ENCODE data around the gene LECT2. TPM values are rescaled to one million over a fixed set of nuclear protein-coding genes. Genes with fewer than 3 reads are reported as not detected.

Gene LECT2
- total and polyA plus RNA-seq, 8 donors, result not detected

DNA sequence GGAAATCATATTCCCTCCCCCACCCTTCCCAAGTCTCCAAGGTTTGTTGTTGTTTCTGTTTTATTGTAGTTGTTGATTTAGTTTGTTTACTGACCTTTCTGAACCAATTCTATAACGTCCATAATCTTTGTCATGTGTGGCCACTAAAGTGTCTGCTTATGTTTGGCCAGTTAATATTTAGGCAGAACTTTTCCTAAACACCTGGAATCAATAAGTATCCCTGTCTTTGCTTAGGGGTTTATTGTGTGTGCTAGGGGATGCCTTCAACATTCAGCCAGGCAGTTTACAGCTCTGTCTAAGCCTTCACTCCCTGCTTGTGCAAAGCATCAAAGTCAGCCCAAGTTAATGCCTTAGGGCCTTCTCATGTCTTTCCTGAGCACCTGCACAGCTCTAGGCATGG is 16.9 kb upstream of the LECT2 start:
- 0 to 9% methylated on average over 1 of the region's 1 CpG for WGBS, 2 donors

DNA sequence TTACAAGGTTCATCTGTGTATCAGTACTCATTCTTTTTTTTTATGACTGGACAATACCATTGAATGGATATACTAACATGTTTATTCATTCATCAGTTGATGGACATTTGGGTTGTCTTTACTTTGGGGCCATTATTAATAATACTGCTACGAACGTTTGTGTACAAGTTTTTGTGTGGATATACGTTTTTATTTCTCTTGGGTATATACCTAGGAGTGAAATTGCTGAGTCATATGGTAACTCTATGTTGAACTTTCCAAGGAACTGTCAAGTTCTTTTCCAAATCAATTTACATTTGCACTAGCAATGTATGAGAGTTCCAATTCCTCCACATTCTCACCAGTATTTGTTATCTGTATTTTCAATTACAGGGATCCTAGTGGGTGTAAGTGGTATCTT is 12.0 kb upstream of the LECT2 start:
- Histone ChIP-seq H3K27ac (no peak overlapping the region), H3K4me3 (no peak overlapping the region), H3K36me3 (no peaks in the 10 kb centered on the region), H3K9me3 (no peaks in the 10 kb centered on the region), H3K27me3 (no peaks in the 10 kb centered on the region), H3K4me1 (no peaks in the 10 kb centered on the region)
- intact Hi-C loops (cut with DNase I), result no loop called here
- TF ChIP-seq, protein P1, sequence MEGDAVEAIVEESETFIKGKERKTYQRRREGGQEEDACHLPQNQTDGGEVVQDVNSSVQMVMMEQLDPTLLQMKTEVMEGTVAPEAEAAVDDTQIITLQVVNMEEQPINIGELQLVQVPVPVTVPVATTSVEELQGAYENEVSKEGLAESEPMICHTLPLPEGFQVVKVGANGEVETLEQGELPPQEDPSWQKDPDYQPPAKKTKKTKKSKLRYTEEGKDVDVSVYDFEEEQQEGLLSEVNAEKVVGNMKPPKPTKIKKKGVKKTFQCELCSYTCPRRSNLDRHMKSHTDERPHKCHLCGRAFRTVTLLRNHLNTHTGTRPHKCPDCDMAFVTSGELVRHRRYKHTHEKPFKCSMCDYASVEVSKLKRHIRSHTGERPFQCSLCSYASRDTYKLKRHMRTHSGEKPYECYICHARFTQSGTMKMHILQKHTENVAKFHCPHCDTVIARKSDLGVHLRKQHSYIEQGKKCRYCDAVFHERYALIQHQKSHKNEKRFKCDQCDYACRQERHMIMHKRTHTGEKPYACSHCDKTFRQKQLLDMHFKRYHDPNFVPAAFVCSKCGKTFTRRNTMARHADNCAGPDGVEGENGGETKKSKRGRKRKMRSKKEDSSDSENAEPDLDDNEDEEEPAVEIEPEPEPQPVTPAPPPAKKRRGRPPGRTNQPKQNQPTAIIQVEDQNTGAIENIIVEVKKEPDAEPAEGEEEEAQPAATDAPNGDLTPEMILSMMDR (IDR thresholded peaks at IDR 0.05), result no peak
- WGBS, 2 donors, result 46 to 58% methylated on average over 3 of the region's 3 CpGs
- no peak for FAIRE-seq
- no peak for ATAC-seq
- DNase-seq, result no peak

More for the DNA sequence above, 16.9 kb upstream of the LECT2 start:
- TF ChIP-seq, protein P1 (IDR thresholded peaks at IDR 0.05), result no peak
- Histone ChIP-seq H3K36me3 (no peaks in the 10 kb centered on the region), H3K27me3 (peaks cover 0 to 7% (median 0%) of the 10 kb centered on the region in 4 donors), H3K4me1 (no peaks in the 10 kb centered on the region), H3K4me3 (no peak overlapping the region), H3K27ac (no peak overlapping the region), H3K9me3 (no peaks in the 10 kb centered on the region)
- FAIRE-seq, result no peak
- intact Hi-C loops (cut with DNase I), result no loop called here
- no peak for ATAC-seq
- DNase-seq, result no peak

DNA sequence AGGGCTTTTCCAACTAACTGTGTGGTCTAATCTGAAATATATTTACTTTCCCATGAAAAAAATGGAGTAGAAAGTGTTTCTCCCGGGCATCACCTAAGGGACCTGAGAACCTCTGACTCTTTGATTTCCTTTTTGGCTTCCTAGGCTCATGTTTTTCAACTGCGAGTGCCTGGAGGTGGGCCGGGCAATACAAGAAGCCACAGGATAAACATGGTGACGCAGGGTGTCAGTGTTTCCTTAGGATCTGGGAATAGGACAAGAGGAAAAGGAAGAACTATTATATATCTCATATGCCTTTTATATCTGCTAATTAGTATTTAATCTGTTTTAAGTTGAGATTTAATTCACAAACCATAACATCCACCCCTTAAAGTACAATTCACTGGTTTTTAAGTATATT is 11.4 kb upstream of the LECT2 start:
- no peaks in the 10 kb centered on the region for H3K4me1 ChIP-seq
- H3K27me3 ChIP-seq, result no peaks in the 10 kb centered on the region
- no peak overlapping the region for H3K27ac ChIP-seq
- H3K9me3 ChIP-seq, result no peaks in the 10 kb centered on the region
- no peaks in the 10 kb centered on the region for H3K36me3 ChIP-seq
- WGBS, 2 donors, result 48 to 61% methylated on average over 4 of the region's 4 CpGs
- FAIRE-seq (no peak), ATAC-seq (no peak), DNase-seq (no peak)
- intact Hi-C loops (cut with DNase I), result no loop called here
- no peak overlapping the region for H3K4me3 ChIP-seq
- TF ChIP-seq, protein P1 (IDR thresholded peaks at IDR 0.05), result no peak

DNA sequence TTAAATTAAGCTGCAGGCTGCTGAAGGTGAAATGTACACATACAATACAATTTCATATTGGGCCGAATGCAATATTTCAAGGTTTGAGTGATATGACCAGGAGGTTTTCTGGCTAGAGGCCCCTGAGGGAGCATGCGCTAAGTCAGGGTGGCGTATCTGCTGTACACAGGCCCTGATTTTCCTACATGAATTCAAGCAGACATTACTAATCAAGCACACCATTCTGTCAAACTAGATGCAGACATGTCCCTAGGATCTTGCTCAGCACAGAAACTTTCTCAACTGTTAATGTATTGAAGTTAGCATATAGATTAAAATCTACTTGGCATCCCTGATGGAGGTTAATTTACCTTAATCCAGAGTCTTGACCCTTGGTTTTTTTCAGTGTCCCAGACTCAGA is 10.7 kb upstream of the LECT2 start:
- no peaks in the 10 kb centered on the region for H3K4me1 ChIP-seq
- FAIRE-seq, result no peak
- ATAC-seq, result no peak
- TF ChIP-seq, protein P1 (IDR thresholded peaks at IDR 0.05), result no peak
- H3K27me3 ChIP-seq, result no peaks in the 10 kb centered on the region
- H3K9me3 ChIP-seq, result no peaks in the 10 kb centered on the region
- intact Hi-C loops (cut with DNase I), result no loop called here
- H3K4me3 ChIP-seq, result no peak overlapping the region
- no peak overlapping the region for H3K27ac ChIP-seq
- H3K36me3 ChIP-seq, result no peaks in the 10 kb centered on the region
- DNase-seq, result no peak
- WGBS, 2 donors, result 84% methylated on average over 3 of the region's 3 CpGs

DNA sequence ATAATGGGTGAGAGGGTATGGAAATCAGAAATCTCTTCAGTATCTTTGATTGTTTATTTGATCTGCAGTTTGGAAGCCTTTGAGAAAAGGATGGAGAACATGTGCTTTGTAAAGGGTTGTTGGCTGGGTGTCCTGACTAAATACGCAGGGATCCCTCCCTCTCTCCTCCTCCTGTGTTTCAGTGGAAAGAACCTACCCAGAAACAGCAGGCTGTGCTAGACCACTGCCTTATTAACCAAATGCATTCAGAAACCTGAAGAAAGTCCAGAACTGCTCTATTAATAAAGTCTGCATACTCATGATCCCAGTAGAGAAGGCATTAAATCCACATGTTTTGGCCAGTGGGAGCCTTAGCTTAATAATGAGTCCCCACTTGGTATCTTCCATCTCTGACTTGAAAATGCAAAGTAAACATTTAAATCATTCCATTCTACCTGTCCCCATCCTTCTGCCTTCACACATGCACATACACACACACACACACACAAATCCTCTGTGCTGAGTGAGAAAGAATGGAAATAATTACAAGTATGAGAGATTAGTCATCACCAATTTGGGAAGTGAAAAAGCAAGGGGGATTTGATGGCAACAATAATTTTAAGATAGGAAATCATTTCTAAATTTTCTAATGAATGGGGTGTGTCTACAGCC is 10.0 kb upstream of the LECT2 start:
- no peaks in the 10 kb centered on the region for H3K36me3 ChIP-seq
- no peak overlapping the region for H3K4me3 ChIP-seq
- DNase-seq, result no peak
- no peaks in the 10 kb centered on the region for H3K4me1 ChIP-seq
- H3K27ac ChIP-seq, result no peak overlapping the region
- no peaks in the 10 kb centered on the region for H3K27me3 ChIP-seq
- no peaks in the 10 kb centered on the region for H3K9me3 ChIP-seq
- intact Hi-C loops (cut with DNase I), result no loop called here
- TF ChIP-seq, protein P1 (IDR thresholded peaks at IDR 0.05), result no peak
- no peak for ATAC-seq
- FAIRE-seq, result no peak
- 59 to 63% methylated on average over 1 of the region's 1 CpG for WGBS, 2 donors
